Esophagus muscularis mucosa (tissue), 4 donors: ENCODE data around the gene UCP1. TPM values are rescaled to one million over a fixed set of nuclear protein-coding genes. Genes with fewer than 3 reads are reported as not detected.

Experiments used
- DNase-seq: peaks from one replicate; pipeline ENCODE4 v3.0.0-alpha.2; 2017; ENCODE audit errors: extremely low spot score
- H3K27ac ChIP-seq, 4 donors: fragments of 200-600 bp; sonication (generic); replicated peaks in 1 of 4; 1 replicate in 3 of 4; 2 replicates in 1 of 4; pipeline ENCODE4 v1.5.1; 2016 to 2019; ENCODE audit warnings: mild to moderate bottlenecking in 1 of 4
- H3K27me3 ChIP-seq, 4 donors: fragments of 200-600 bp; sonication (generic); one replicate each; pipeline versions ENCODE4 v1.5.1 to v1.6.0; 2016 to 2019
- H3K36me3 ChIP-seq, 4 donors: fragments of 200-600 bp; sonication (generic); one replicate each; pipeline ENCODE4 v1.5.1; 2016 to 2019
- H3K4me1 ChIP-seq, 4 donors: fragments of 200-600 bp; sonication (generic); one replicate each; pipeline ENCODE4 v1.5.1; 2016 to 2019
- H3K4me3 ChIP-seq, 4 donors: fragments of 200-600 bp; sonication (generic); 1 replicate in 2 of 4; 2 replicates in 2 of 4; pipeline ENCODE4 v1.5.1; 2016 to 2019; ENCODE audit warnings: mild to moderate bottlenecking in 4 of 4, moderate library complexity in 1 of 4
- H3K9me3 ChIP-seq, 4 donors: fragments of 200-600 bp; sonication (generic); 1 replicate in 3 of 4; 2 replicates in 1 of 4; pipeline ENCODE4 v1.5.1; 2016 to 2019
- EP300 ChIP-seq: sonication (generic); formaldehyde crosslinking; IDR thresholded peaks from one replicate; pipeline ENCODE4 v1.6.1; 2017; ENCODE audit warnings: antibody characterized with exemption
- POLR2A ChIP-seq: fragments of 450-650 bp; IDR thresholded peaks from one replicate; pipeline ENCODE4 v1.6.1; 2017; ENCODE audit warnings: antibody characterized with exemption, moderate library complexity, mild to moderate bottlenecking, low read depth
- POLR2AphosphoS5 ChIP-seq, 2 donors: sonication (generic); formaldehyde crosslinking; IDR thresholded peaks; one replicate each; pipeline ENCODE4 v1.6.1; 2017; ENCODE audit warnings: antibody characterized with exemption in 2 of 2
- WGBS: methylation state at CpG from one replicate; pipeline ENCODE4 v1.1.5; 2018; 5-methylcytosine and 5-hydroxymethylcytosine counted together
- intact Hi-C: fragments of 100-400 bp; cut with DNase I; formaldehyde crosslinking; loops from one replicate; pipeline ENCODE4 v1.15.1; 2023
- total RNA-seq, 4 donors: library from RNA; depleted of rRNA; stranded (reverse); fragments of >200 nt; gene quantifications; one replicate each; pipeline versions ENCODE4 v1.1.0 to v1.2.1, GENCODE V29; 2016
- TF ChIP-seq, protein P1 (sequence below), 3 experiments: fragments of 200-600 bp in 2 of 3; fragments of 450-650 bp in 1 of 3; sonication (generic) in 2 of 3; IDR thresholded peaks; one replicate each; pipeline ENCODE4 v1.5.1; 2017 to 2019; ENCODE audit warnings: antibody characterized with exemption in 3 of 3, mild to moderate bottlenecking in 2 of 3, moderate library complexity in 1 of 3

UCP1 gene
- total RNA-seq, 4 donors from 2014 or later = not detected

DNA sequence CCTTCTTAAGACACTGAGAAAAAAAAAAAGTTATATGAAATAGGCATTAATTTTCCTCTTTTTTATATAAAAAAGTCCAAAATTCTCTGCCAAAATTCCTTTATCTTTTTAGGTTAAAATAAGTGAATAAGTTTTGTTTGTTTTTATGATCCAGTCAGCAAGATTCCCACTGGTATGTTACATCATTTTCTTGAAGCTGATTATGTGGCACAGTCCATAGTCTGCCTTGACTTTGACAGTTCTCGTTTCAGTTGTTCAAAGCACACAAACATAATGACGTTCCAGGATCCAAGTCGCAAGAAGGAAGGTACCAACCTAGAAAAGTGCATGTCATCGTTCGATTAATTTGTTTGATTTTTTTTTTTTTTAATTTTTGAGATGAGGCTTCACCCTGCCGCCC lies 9.1 kb downstream of the UCP1 start:
- no peak for DNase-seq
- no peaks in the 10 kb centered on the region for H3K27me3 ChIP-seq
- H3K4me1 ChIP-seq = no peaks in the 10 kb centered on the region
- H3K9me3 ChIP-seq = no peaks in the 10 kb centered on the region
- intact Hi-C loops = no loop called here
- H3K4me3 ChIP-seq = no peak overlapping the region
- 85% methylated on average over 6 of the region's 6 CpGs for whole genome bisulfite sequencing
- no peaks in the 10 kb centered on the region for H3K36me3 ChIP-seq
- TF ChIP-seq POLR2AphosphoS5 (IDR thresholded peaks at IDR 0.05) = no peak
- TF ChIP-seq EP300 = no peak
- TF ChIP-seq, protein P1, sequence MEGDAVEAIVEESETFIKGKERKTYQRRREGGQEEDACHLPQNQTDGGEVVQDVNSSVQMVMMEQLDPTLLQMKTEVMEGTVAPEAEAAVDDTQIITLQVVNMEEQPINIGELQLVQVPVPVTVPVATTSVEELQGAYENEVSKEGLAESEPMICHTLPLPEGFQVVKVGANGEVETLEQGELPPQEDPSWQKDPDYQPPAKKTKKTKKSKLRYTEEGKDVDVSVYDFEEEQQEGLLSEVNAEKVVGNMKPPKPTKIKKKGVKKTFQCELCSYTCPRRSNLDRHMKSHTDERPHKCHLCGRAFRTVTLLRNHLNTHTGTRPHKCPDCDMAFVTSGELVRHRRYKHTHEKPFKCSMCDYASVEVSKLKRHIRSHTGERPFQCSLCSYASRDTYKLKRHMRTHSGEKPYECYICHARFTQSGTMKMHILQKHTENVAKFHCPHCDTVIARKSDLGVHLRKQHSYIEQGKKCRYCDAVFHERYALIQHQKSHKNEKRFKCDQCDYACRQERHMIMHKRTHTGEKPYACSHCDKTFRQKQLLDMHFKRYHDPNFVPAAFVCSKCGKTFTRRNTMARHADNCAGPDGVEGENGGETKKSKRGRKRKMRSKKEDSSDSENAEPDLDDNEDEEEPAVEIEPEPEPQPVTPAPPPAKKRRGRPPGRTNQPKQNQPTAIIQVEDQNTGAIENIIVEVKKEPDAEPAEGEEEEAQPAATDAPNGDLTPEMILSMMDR (IDR thresholded peaks at IDR 0.05) = no peak
- TF ChIP-seq POLR2A = no peak
- no peak overlapping the region for H3K27ac ChIP-seq

DNA sequence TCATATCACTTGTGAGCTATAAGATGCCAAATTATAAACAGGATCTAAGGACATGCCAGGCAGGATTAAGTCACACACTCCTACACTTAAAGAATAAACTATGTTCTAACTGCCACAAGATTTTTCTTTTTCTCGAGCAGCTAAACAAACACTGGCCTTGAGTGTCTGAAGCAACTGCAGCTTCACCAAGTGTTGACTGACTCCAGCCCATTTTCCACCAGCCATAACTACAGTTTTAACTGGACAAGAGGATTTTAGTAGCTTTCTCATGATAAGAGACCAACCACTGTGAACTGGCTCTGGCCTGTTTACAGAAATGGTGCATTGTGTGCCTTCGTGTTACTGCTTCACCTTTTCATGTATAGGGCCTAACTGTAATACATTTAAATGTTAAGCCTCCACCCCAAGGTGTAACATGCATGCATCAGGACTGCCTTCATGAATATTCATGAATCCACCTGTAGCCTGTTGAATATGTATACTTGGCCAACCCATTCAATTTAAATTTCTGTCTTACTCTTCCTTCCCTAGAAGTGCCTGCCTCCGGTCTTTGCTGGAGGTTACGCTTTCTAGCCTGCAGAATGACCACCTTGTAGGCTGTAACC lies 10.8 kb downstream of the UCP1 start:
- no peak for DNase-seq

DNA sequence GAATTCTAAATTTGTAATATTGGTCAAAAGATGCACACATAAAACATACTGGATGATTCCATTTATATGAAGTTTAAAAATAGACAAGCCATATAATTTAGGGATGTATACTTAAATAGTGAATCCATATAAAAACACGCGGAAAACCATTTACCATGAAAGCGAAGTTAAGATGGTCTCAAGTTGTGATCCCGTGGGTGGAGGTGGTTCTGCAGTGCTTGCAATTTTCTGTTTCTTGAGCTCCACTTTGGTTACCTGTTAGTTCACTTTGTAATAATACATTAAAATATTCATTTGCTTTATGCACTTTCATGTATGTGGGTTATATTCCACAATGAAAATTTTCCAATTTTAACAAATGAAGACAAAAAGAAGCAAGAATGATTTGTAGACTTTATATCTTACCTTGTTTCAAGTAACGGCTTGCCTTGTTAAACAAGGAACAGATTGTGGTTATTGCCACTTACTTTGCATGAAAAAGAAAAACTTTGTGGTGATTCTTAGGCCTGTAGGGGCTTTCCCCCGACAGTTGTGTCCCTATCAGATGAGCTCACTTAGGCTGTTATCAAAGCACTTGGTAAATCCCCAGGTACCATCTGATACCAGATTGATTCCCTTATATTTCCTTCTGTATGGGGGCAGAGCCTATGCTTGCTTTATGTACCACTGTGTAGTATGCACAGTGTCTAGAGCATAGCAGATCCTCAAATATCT lies 12.2 kb downstream of the UCP1 start:
- TF ChIP-seq, protein P1 (IDR thresholded peaks at IDR 0.05) = no peak
- TF ChIP-seq POLR2AphosphoS5 (IDR thresholded peaks at IDR 0.05) (no peak), POLR2A (no peak), EP300 (no peak)
- DNase-seq = no peak
- Histone ChIP-seq H3K27me3 (no peaks in the 10 kb centered on the region), H3K9me3 (no peaks in the 10 kb centered on the region), H3K27ac (no peak overlapping the region), H3K4me3 (no peak overlapping the region), H3K36me3 (peaks cover 0 to 16% (median under 1%) of the 10 kb centered on the region in 4 donors), H3K4me1 (no peaks in the 10 kb centered on the region)
- intact Hi-C loops = no loop called here
- WGBS = 88% methylated on average over 6 of the region's 6 CpGs

More for the DNA sequence above, 10.8 kb downstream of the UCP1 start:
- TF ChIP-seq POLR2A (no peak), EP300 (no peak), POLR2AphosphoS5 (IDR thresholded peaks at IDR 0.05) (no peak)
- TF ChIP-seq, protein P1 (IDR thresholded peaks at IDR 0.05) = no peak
- Histone ChIP-seq H3K9me3 (no peaks in the 10 kb centered on the region), H3K4me1 (no peaks in the 10 kb centered on the region), H3K27ac (no peak overlapping the region), H3K36me3 (peaks cover 0 to 6% (median 0%) of the 10 kb centered on the region in 4 donors), H3K4me3 (no peak overlapping the region), H3K27me3 (no peaks in the 10 kb centered on the region)
- WGBS = 84% methylated on average over 4 of the region's 4 CpGs
- intact Hi-C loops = no loop called here

DNA sequence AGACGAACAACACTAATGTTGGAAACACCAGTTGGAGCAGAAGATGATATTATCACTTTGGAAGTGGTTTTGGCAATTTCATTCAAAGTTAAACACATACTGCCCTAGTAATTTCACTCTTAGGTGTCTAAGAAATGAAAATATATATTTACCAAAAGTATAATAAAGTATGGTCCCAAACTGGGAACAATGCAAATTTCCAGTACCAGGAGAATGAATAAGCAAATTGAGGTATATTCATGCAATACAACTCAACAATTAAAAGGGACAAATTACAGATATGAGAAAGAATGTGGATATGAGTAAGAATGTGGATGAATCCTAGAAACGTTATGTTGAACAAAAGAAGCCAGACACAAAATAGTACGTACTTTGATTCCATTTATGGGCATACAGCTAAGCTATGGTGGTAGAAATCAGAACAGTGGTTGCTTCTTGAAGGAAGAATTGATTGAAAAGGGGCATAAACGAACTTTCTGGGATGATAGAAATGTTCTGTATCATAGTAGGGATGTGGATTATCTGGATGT lies 34.7 kb downstream of the UCP1 start:
- Histone ChIP-seq H3K9me3 (no peaks in the 10 kb centered on the region), H3K4me3 (no peak overlapping the region), H3K36me3 (peaks cover 5 to 56% (median 22%) of the 10 kb centered on the region in 4 donors), H3K27me3 (no peaks in the 10 kb centered on the region), H3K4me1 (no peaks in the 10 kb centered on the region), H3K27ac (no peak overlapping the region)
- intact Hi-C loops = no loop called here
- TF ChIP-seq, protein P1 (IDR thresholded peaks at IDR 0.05) = no peak
- TF ChIP-seq POLR2AphosphoS5 (IDR thresholded peaks at IDR 0.05) = no peak
- TF ChIP-seq POLR2A = no peak
- 82% methylated on average over 4 of the region's 4 CpGs for WGBS
- DNase-seq = no peak
